Measurements from ENCODE around the gene HINT2.

HINT2 gene

GRCh38 chr9:35814841-35815543 lies at the start of gene HINT2:
HINT2 (minus strand) TSS chr9:35815042; CDS start chr9:35814979, 63 bp downstream.
- DNase-seq, result peak; percentile 98

DNA sequence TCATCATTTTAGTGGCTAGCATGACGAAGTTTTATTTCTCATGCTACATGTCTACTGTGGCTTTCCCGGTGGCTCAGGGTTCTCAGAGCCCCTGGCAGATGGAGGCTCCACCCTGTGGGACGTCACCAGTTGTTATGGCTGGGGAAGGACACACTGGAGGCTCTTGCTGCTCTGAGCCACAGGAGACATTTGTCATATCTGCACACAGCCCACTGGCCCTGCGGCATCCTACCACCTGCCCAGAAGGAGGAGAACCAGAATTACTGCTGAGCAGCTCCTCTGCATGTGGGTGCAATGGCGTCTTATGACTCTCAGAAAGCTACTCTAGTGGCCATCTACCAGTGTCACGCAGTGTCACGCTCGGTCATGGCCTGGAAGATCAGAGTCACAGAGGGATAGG lies 48.7 kb upstream of the HINT2 start:
- DNase-seq, result no peak

GRCh38 chr9:35862328-35862727 lies 47.5 kb upstream of the HINT2 start:
- no peak for DNase-seq

DNA sequence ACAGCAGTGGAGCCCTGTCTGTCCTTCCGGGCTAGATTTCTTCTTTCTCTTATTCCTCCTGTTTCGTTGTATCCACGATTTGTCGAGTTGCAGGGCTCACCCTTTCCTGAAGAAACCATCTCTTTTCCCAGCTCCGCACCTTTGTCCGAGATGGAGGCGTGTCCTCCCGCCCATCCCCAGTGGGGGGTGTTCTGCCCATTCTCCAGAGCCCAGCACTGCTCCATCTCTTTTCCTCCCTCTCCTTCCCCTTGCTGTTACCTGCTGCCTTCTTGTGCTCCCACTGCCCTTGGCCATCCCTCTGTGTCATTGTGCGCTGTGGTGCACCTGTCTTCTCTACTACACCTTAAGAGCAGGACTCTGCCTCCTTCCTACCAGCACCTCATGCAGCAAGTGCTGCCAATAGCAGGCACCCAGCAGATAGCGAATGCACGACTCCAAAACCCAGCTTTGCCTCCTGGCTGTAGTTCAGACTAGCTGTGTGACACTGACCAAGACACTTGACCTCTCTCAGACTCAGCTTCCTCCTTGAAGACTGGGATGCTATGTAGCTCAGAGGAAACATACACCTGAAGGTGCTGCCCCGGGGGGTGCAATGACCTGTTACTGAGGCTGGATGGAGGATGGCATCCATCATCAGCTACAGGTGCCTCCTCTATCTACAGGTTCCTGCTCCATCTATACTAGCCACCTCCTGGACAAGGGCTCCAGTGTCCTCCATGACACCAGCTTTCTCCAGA lies 46.5 kb upstream of the HINT2 start:
- no peak for DNase-seq

- no peak for DNase-seq
These were observed 45.1 kb upstream of the HINT2 start for GRCh38 chr9:35859990-35860339.

GRCh38 chr9:35859310-35859989 lies 44.6 kb upstream of the HINT2 start:
- no peak for DNase-seq

- no peak for DNase-seq
These were observed 43.6 kb upstream of the HINT2 start for GRCh38 chr9:35858458-35858857.

GRCh38 chr9:35856882-35857281 lies 42.0 kb upstream of the HINT2 start:
- no peak for DNase-seq

DNA sequence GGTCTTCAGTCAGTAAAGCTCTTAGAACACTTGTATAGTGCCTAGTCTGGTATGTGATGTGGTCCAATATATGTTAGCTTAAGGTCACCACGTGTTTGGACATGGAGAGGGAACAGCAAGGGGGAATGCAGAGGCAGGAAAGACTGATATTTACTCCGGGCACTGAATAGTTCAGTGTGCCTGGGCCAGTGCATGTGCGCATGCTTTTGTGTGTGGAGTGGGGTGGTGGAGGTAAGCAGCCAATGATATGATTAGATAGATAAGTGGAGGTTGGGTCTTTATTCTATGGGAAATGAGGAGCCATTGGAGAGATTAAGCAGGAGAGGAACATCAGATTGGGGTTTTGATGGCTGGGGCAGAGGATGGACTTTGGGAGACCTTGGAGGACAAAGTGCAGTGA lies 41.4 kb upstream of the HINT2 start:
- no peak for DNase-seq

GRCh38 chr9:35854091-35854762 lies 39.4 kb upstream of the HINT2 start:
- DNase-seq, result no peak

- no peak for DNase-seq
These were observed 38.3 kb upstream of the HINT2 start for GRCh38 chr9:35852876-35853865.

DNA sequence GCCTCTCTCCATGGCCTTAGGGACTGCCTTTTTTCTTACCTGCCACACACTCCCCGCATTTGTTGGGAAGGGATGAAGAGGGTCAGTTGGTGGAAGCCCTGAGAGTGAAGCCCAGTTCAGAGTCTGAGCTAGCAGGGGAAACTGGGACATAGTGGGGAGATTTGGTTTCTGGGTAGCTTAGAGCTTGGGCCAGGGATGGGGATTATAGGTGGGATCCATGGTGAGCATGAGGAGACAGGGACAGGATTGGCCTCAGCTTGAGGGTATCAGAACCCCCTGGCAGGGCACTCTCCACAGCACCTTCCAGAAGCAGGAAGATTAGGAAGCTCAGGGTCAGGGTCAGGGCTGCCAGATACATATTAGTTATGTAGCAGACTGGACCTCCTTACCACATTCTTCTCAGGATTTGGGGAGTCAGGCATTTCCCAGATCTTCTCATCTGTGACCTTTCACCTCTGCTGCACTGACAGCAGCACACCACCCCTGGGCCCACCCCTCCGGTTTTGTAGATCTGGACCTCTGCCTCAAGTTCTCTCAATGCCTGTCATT lies 37.5 kb upstream of the HINT2 start:
- no peak for DNase-seq

DNA sequence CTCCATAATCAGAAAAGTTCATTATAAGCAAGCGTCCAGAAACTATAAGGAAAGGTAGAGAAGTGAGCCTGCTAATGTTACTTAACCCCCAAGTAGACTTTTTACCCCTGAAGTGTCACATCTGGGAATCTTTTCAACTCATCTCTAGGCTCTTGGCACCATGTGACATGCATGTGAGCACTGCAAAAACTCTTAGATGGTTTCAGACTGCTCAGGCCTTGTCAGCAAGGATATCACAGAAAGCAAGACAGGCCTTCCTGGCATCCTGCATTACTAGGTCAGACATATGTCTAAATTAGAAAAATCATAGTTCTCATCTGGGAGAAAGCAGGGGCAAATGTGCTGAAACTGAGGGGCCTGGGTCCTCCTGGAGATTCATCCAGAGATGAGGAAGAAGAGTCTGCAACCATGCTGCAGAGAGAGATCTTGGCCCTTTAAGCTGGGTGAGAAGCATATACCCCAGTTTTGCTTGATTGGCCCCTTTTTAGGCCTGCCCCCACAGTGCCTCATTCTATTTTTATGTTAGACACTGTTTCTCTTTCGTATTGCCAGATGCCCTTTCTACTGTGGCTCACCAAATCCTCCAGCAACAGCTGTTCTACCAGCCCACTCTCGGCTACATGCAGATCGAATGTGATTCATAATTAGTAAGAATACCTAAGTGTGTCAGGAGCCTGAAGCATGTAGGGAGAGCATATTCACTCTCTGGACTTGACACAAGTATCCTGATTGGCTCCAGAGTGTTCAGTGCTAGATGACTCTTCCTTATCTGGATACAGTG lies 33.1 kb upstream of the HINT2 start:
- no peak for DNase-seq

- DNase-seq, result no peak
These were observed 31.3 kb upstream of the HINT2 start for GRCh38 chr9:35845824-35846771.

DNA sequence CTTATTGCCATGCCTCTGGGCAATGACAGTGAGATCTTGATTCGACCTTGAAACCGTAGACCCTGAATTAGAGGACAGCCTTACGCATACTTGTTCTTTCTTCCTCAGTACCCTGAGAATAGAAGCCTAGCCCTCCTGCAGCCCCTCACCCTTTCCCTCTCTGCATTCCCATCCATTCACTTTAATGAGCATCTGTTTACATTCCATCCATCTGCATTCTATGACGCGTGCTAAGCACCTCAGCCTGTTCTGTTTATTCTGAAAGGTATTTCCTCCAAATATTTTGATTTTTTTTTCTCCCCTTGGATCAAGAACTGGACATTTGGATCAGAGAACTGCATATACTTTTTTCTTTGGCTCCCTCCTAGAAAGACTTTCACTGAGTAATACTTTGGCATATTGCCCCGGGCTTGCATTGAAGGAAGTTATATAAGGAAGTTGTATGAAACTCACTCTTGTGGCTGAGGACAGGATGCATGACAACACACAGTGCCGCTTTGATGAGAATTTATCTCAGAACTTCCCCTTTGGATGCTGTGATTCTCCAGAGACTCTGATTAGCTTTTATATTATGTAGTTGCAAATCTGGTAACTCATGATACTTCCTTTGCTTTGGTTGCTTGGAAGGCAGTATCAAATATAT lies 29.9 kb upstream of the HINT2 start:
- DNase-seq, result peak; percentile 14

DNA sequence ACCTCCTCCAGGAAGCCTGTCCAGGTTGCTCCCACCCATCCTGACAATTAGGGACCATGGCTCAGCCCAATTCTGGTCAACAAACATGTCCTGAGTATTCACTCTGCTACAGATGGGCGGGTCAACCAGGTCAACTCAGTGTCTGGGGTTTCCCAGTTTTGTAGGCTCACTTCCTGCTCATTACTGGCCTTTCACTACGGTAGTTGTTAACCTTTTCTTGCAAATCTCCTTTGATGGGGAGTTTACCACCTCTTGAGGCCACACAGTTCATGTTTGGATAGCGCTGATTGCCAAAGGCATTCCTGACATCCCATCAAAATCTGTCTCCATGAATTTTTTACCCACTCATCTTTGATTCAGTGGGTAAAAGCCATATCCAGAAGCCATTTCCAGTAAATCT lies 28.0 kb upstream of the HINT2 start:
- no peak for DNase-seq

GRCh38 chr9:35842020-35842745 lies 27.3 kb upstream of the HINT2 start:
- no peak for DNase-seq

DNA sequence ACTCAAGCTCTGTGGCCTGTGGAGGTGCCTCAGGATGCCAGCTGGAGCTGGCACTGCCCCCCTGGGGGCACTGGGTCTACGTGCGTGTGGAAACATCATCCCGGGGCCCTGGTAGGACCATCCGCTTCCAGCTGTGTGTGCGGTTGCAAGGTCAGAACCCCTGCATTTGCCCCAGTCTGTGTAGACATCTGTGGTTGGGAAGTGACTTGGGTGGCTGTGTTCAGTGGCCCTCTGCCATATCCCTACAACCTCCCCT lies 26.7 kb upstream of the HINT2 start:
- no peak for DNase-seq

All from activated gamma-delta T cell treated with Interleukin-2 at 50 U/mL for 16 hours (primary cell).